GM21529 (cell line): ENCODE results near the gene ZNF507.

Source experiments
- ATAC-seq: cut with Tn5 transposase; IDR thresholded peaks from one replicate; pipeline ENCODE4 v1.9.1; 2021; ENCODE audit not compliant: unreplicated experiment

Gene ZNF507

GRCh38 chr19:32339423-32339822 is 6.0 kb upstream of the ZNF507 start:
- ATAC-seq, result no peak

- ATAC-seq, result no peak
These were observed 5.2 kb upstream of the ZNF507 start for GRCh38 chr19:32339988-32340874.

- ATAC-seq, result no peak
These were observed 2.7 kb upstream of the ZNF507 start for GRCh38 chr19:32342695-32343094.

GRCh38 chr19:32343550-32344262 is 1.7 kb upstream of the ZNF507 start:
- no peak for ATAC-seq

- no peak for ATAC-seq
These were observed 1.5 kb downstream of the ZNF507 start for GRCh38 chr19:32346901-32347300.

GRCh38 chr19:32347573-32347972 is 2.2 kb downstream of the ZNF507 start:
- no peak for ATAC-seq

- ATAC-seq, result no peak
These were observed 3.6 kb downstream of the ZNF507 start for GRCh38 chr19:32349051-32349450.

- no peak for ATAC-seq
These were observed 4.5 kb downstream of the ZNF507 start for GRCh38 chr19:32349724-32350470.

- no peak for ATAC-seq
These were observed 5.1 kb downstream of the ZNF507 start for GRCh38 chr19:32350471-32350865.

- ATAC-seq, result no peak
These were observed 5.6 kb downstream of the ZNF507 start for GRCh38 chr19:32350987-32351348.

GRCh38 chr19:32352241-32352630 is 6.8 kb downstream of the ZNF507 start:
- ATAC-seq, result no peak

- ATAC-seq, result no peak
These were observed 8.9 kb downstream of the ZNF507 start for GRCh38 chr19:32354345-32354744.

GRCh38 chr19:32355309-32355708 is 9.9 kb downstream of the ZNF507 start:
- no peak for ATAC-seq

- no peak for ATAC-seq
These were observed 12.3 kb downstream of the ZNF507 start for GRCh38 chr19:32357720-32358119.

- no peak for ATAC-seq
These were observed 12.9 kb downstream of the ZNF507 start for GRCh38 chr19:32358321-32358720.

- no peak for ATAC-seq
These were observed 14.2 kb downstream of the ZNF507 start for GRCh38 chr19:32359581-32359980.

- ATAC-seq, result no peak
These were observed 16.3 kb downstream of the ZNF507 start for GRCh38 chr19:32361574-32362317.

- ATAC-seq, result no peak
These were observed 16.9 kb downstream of the ZNF507 start for GRCh38 chr19:32362318-32362691.

GRCh38 chr19:32363175-32363574 is 17.8 kb downstream of the ZNF507 start:
- ATAC-seq, result no peak

GRCh38 chr19:32363632-32364031 is 18.2 kb downstream of the ZNF507 start:
- no peak for ATAC-seq

GRCh38 chr19:32364040-32364439 is 18.6 kb downstream of the ZNF507 start:
- ATAC-seq, result no peak
